Germinal center (tissue), 1 donor: ENCODE measurements around the gene MUC4.
"Not testable (repeated sequence)": the region's sequence is repeated elsewhere in the genome, so short reads cannot be mapped to it uniquely, and the experiment has no call there.

ENCODE experiments used
- DNase-seq: peaks from one replicate; pipeline ENCODE4 v3.0.0; 2012; ENCODE audit warnings: mixed read lengths, low spot score

MUC4 gene

GRCh38 chr3:195744437-195744836 is 67.3 kb downstream of the MUC4 start:
- DNase-seq: no peak

GRCh38 chr3:195739561-195740111 is 72.1 kb downstream of the MUC4 start:
- no peak for DNase-seq

- DNase-seq: no peak
Measured at GRCh38 chr3:195738274-195739044, 73.3 kb downstream of the MUC4 start.

- not testable (repeated sequence) for DNase-seq
Measured at GRCh38 chr3:195737782-195738181, 73.9 kb downstream of the MUC4 start.

GRCh38 chr3:195736866-195737490 is 74.8 kb downstream of the MUC4 start:
- DNase-seq: no peak

GRCh38 chr3:195735036-195735695 is 76.6 kb downstream of the MUC4 start:
- no peak for DNase-seq

- DNase-seq: no peak
Measured at GRCh38 chr3:195732940-195733339, 78.8 kb downstream of the MUC4 start.

GRCh38 chr3:195731356-195731905 is 80.3 kb downstream of the MUC4 start:
- DNase-seq: no peak

- no peak for DNase-seq
Measured at GRCh38 chr3:195729476-195730251, 82.1 kb downstream of the MUC4 start.

- not testable (repeated sequence) for DNase-seq
Measured at GRCh38 chr3:195728789-195729188, 82.9 kb downstream of the MUC4 start.

GRCh38 chr3:195727606-195728195 is 84.0 kb downstream of the MUC4 start:
- DNase-seq: peak; percentile 34

- not testable (repeated sequence) for DNase-seq
Measured at GRCh38 chr3:195725916-195726740, 85.6 kb downstream of the MUC4 start.

GRCh38 chr3:195724363-195724762 is 87.4 kb downstream of the MUC4 start:
- not testable (repeated sequence) for DNase-seq

GRCh38 chr3:195722996-195723345 is 88.8 kb downstream of the MUC4 start:
- DNase-seq: not testable (repeated sequence)

GRCh38 chr3:195722139-195722995 is 89.4 kb downstream of the MUC4 start:
- not testable (repeated sequence) for DNase-seq

- not testable (repeated sequence) for DNase-seq
Measured at GRCh38 chr3:195720831-195721506, 90.8 kb downstream of the MUC4 start, which contains the start of gene MUC20. Gene MUC20, plus strand, starts transcription at chr3:195720978. Its CDS starts 30 bp downstream, at chr3:195721008.

- DNase-seq: not testable (repeated sequence)
Measured at GRCh38 chr3:195719514-195720254, 92.0 kb downstream of the MUC4 start.

GRCh38 chr3:195718477-195718984 is 93.2 kb downstream of the MUC4 start:
- DNase-seq: no peak
